CD14-positive monocyte (primary cell): ENCODE measurements around the gene GRPR. TPM values are rescaled to one million over a fixed set of nuclear protein-coding genes. Genes with fewer than 3 reads are reported as not detected.
A peak's percentile ranks its signal among the peaks of the same experiment; 100 is the strongest.

ENCODE experiments used
- DNase-seq, 3 donors: peaks; one replicate each; pipeline ENCODE4 v3.0.0-alpha.2; 2011 to 2022
- H2AFZ ChIP-seq: 2 replicates; pipeline ENCODE4 v1.6.0; 2012; ENCODE audit warnings: mild to moderate bottlenecking, low read depth, low read length, inconsistent platforms; ENCODE audit not compliant: insufficient read depth, poor library complexity, severe bottlenecking
- H3K27ac ChIP-seq, 2 donors: 1 replicate in 1 of 2; 2 replicates in 1 of 2; pipeline ENCODE4 v1.5.1; 2012 to 2013; ENCODE audit warnings: low read length in 2 of 2, control low read depth in 1 of 2, inconsistent platforms in 1 of 2, low read depth in 1 of 2, mild to moderate bottlenecking in 1 of 2
- H3K27me3 ChIP-seq, 2 donors: one replicate each; pipeline versions ENCODE4 v1.6.0 to v1.6.1; 2011 to 2013; ENCODE audit warnings: low read length in 2 of 2; ENCODE audit not compliant: control insufficient read depth in 2 of 2, insufficient read depth in 2 of 2
- H3K36me3 ChIP-seq, 2 donors: replicated peaks in 1 of 2; 1 replicate in 1 of 2; 2 replicates in 1 of 2; pipeline versions ENCODE4 v1.5.1 to v1.6.1; 2012 to 2013; ENCODE audit warnings: low read length in 2 of 2, control low read depth in 1 of 2, inconsistent platforms in 1 of 2, mild to moderate bottlenecking in 1 of 2; ENCODE audit not compliant: insufficient read depth in 2 of 2, control insufficient read depth in 1 of 2
- H3K4me1 ChIP-seq, 2 donors: 1 replicate in 1 of 2; 2 replicates in 1 of 2; pipeline versions ENCODE4 v1.5.1 to v1.6.1; 2012 to 2013; ENCODE audit warnings: low read length in 2 of 2, control low read depth in 1 of 2, inconsistent platforms in 1 of 2, mild to moderate bottlenecking in 1 of 2, moderate library complexity in 1 of 2; ENCODE audit not compliant: insufficient read depth in 2 of 2, control insufficient read depth in 1 of 2
- H3K4me2 ChIP-seq: replicated peaks from 2 replicates; pipeline ENCODE3; 2012; ENCODE audit warnings: low read length, moderate library complexity, mild to moderate bottlenecking; ENCODE audit not compliant: poor library complexity, severe bottlenecking; ENCODE audit errors: extremely low read depth
- H3K4me3 ChIP-seq, 3 experiments: fragments of 200-600 bp in 1 of 3; sonication (generic) in 1 of 3; replicated peaks in 1 of 3; 1 replicate in 2 of 3; 2 replicates in 1 of 3; pipeline ENCODE4 v1.5.1; 2011 to 2013; ENCODE audit warnings: low read length in 3 of 3, mild to moderate bottlenecking in 3 of 3, control low read depth in 2 of 3, low read depth in 2 of 3, inconsistent platforms in 1 of 3, moderate library complexity in 1 of 3
- H3K79me2 ChIP-seq: 2 replicates; pipeline ENCODE4 v1.6.0; 2012; ENCODE audit warnings: mild to moderate bottlenecking, control low read depth, inconsistent platforms, low read length, moderate library complexity; ENCODE audit not compliant: insufficient read depth
- H3K9ac ChIP-seq: 2 replicates; pipeline ENCODE4 v1.6.0; 2017; ENCODE audit warnings: low read length, mild to moderate bottlenecking; ENCODE audit not compliant: insufficient read depth, poor library complexity, severe bottlenecking
- H3K9me3 ChIP-seq, 2 donors: replicated peaks in 1 of 2; 1 replicate in 1 of 2; 2 replicates in 1 of 2; pipeline versions ENCODE4 v1.5.1 to v1.6.1; 2012 to 2013; ENCODE audit warnings: low read length in 2 of 2, control low read depth in 1 of 2; ENCODE audit not compliant: control insufficient read depth in 1 of 2, insufficient read depth in 1 of 2
- H4K20me1 ChIP-seq: 2 replicates; pipeline ENCODE4 v1.6.0; 2012; ENCODE audit warnings: mild to moderate bottlenecking, low read length, control low read depth, moderate library complexity; ENCODE audit not compliant: insufficient read depth
- H3K27ac Mint-ChIP-seq, 7 donors: one replicate each; pipeline ENCODE4 v1.8.0; 2020; ENCODE audit warnings: mild to moderate bottlenecking in 7 of 7, mixed read lengths in 7 of 7, moderate library complexity in 6 of 7, inconsistent platforms in 2 of 7
- H3K27me3 Mint-ChIP-seq, 3 donors: one replicate each; pipeline ENCODE4 v1.8.0; 2021 to 2022; ENCODE audit warnings: low read depth in 3 of 3, mild to moderate bottlenecking in 3 of 3, mixed read lengths in 3 of 3, moderate library complexity in 3 of 3, inconsistent platforms in 1 of 3
- H3K36me3 Mint-ChIP-seq, 2 donors: one replicate each; pipeline ENCODE4 v1.8.0; 2020; ENCODE audit warnings: mixed read lengths in 2 of 2, inconsistent platforms in 1 of 2, mild to moderate bottlenecking in 1 of 2
- H3K4me1 Mint-ChIP-seq: one replicate; pipeline ENCODE4 v1.8.0; 2020; ENCODE audit warnings: mild to moderate bottlenecking, mixed read lengths
- H3K4me3 Mint-ChIP-seq, 2 donors: one replicate each; pipeline ENCODE4 v1.8.0; 2020; ENCODE audit warnings: mild to moderate bottlenecking in 2 of 2, mixed read lengths in 2 of 2, moderate library complexity in 1 of 2
- H3K9me3 Mint-ChIP-seq, 7 donors: one replicate each; pipeline ENCODE4 v1.8.0; 2020 to 2022; ENCODE audit warnings: mixed read lengths in 7 of 7, mild to moderate bottlenecking in 6 of 7, moderate library complexity in 6 of 7, inconsistent platforms in 2 of 7
- CTCF ChIP-seq: fragments of 200-600 bp; IDR thresholded peaks from one replicate; pipeline ENCODE4 v1.8.0; 2022; ENCODE audit warnings: antibody characterized with exemption, mild to moderate bottlenecking
- WGBS: methylation state at CpG from one replicate; pipeline ENCODE4 v1.1.5; 2013; ENCODE audit warnings: missing lambda C conversion rate; ENCODE audit not compliant: insufficient coverage; 5-methylcytosine and 5-hydroxymethylcytosine counted together
- intact Hi-C, 2 donors: fragments of 100-400 bp; cut with micrococcal nuclease; formaldehyde crosslinking; loops; one replicate each; pipeline versions ENCODE4 v1.15.0 to v1.15.1; 2023
- polyA plus RNA-seq, 3 donors: library from polyadenylated mRNA; depleted of rRNA in 1 of 3; unstranded in 2 of 3; stranded (reverse) in 1 of 3; fragments of 300-500 nt in 2 of 3; fragments of >200 nt in 1 of 3; fragmentation: Illumina TruSeq in 2 of 3; gene quantifications; 1 replicate in 2 of 3; 2 replicates in 1 of 3; pipeline ENCODE4 v1.2.3, GENCODE V29; 2012 to 2021

The GRPR gene
- polyA plus RNA-seq, 3 donors: 0.35 to 0.55 (median 0.46) TPM

- Mint-ChIP-seq H3K36me3 (peaks cover 0 to 1% of the 10 kb centered on the region in 2 donors), H3K27me3 (peaks cover 0 to 27% (median 2%) of the 10 kb centered on the region in 3 donors), H3K9me3 (peaks cover 0 to 2% (median 0%) of the 10 kb centered on the region in 7 donors), H3K27ac (peak overlapping the region in 5 of 7 donors; percentile 3 to 62 (median 26)), H3K4me1 (peaks cover 10% of the 10 kb centered on the region), H3K4me3 (no peak overlapping the region)
- no peaks in the 10 kb centered on the region for H3K79me2 ChIP-seq
- DNase-seq: peak in 2 of 3 donors; percentile 28 to 35
- H4K20me1 ChIP-seq: no peaks in the 10 kb centered on the region
- peaks cover 10 to 12% of the 10 kb centered on the region in 2 donors for H3K4me1 ChIP-seq
- no peaks in the 10 kb centered on the region for H3K9me3 ChIP-seq
- no peak overlapping the region for H3K9ac ChIP-seq
- no peaks in the 10 kb centered on the region for H3K36me3 ChIP-seq
- H3K27me3 ChIP-seq: peaks cover 0 to 43% of the 10 kb centered on the region in 2 donors
- H3K4me3 ChIP-seq: no peak overlapping the region
- no peak overlapping the region for H2AFZ ChIP-seq
- intact Hi-C loops: no loop called here
- no peak overlapping the region for H3K4me2 ChIP-seq
- no peak overlapping the region for H3K27ac ChIP-seq
- TF ChIP-seq CTCF: no peak
Observed at GRCh38 chrX:16137416-16138107, 14.2 kb downstream of the GRPR start.

- no peaks in the 10 kb centered on the region for H3K9me3 ChIP-seq
- H3K36me3 ChIP-seq: no peaks in the 10 kb centered on the region
- peaks cover 10% of the 10 kb centered on the region for H3K4me1 Mint-ChIP-seq
- TF ChIP-seq CTCF: peak; percentile 33
- H3K36me3 Mint-ChIP-seq: peaks cover 0 to 1% of the 10 kb centered on the region in 2 donors
- H3K27ac Mint-ChIP-seq: no peak overlapping the region
- peaks cover 10 to 12% of the 10 kb centered on the region in 2 donors for H3K4me1 ChIP-seq
- WGBS: no CpG with 5 or more reads among the region's 1 CpG
- H3K27me3 ChIP-seq: peaks cover 1 to 46% of the 10 kb centered on the region in 2 donors
- no peak overlapping the region for H3K4me3 Mint-ChIP-seq
- no peak overlapping the region for H3K4me2 ChIP-seq
- no peaks in the 10 kb centered on the region for H3K79me2 ChIP-seq
- no peak overlapping the region for H3K9ac ChIP-seq
- H3K4me3 ChIP-seq: no peak overlapping the region
- no peaks in the 10 kb centered on the region for H4K20me1 ChIP-seq
- no peak overlapping the region for H2AFZ ChIP-seq
- peaks cover 3 to 30% (median 3%) of the 10 kb centered on the region in 3 donors for H3K27me3 Mint-ChIP-seq
- no peak overlapping the region for H3K27ac ChIP-seq
- intact Hi-C loops: no loop called here
- peak in 2 of 3 donors; percentile 16 to 22 for DNase-seq
- H3K9me3 Mint-ChIP-seq: peaks cover 0 to 3% (median 0%) of the 10 kb centered on the region in 7 donors
Observed at GRCh38 chrX:16138108-16138427, 14.7 kb downstream of the GRPR start.
